Transverse colon (tissue), 3 donors: Measurements from ENCODE around the gene TUBB1.

ENCODE experiments used
- CTCF ChIP-seq, 5 experiments: fragments of 200-600 bp in 3 of 5; fragments of 450-650 bp in 2 of 5; sonication (generic) in 3 of 5; IDR thresholded peaks; 1 replicate in 2 of 5; 2 replicates in 3 of 5; pipeline ENCODE4 v1.5.1; 2016 to 2017; ENCODE audit warnings: antibody characterized with exemption in 5 of 5, inconsistent platforms in 3 of 5, mild to moderate bottlenecking in 2 of 5, moderate library complexity in 1 of 5
- POLR2A ChIP-seq: fragments of 450-650 bp; IDR thresholded peaks from one replicate; pipeline ENCODE4 v1.6.1; 2016; ENCODE audit warnings: antibody characterized with exemption, mild to moderate bottlenecking, moderate library complexity

- TF ChIP-seq CTCF (IDR thresholded peaks at IDR 0.05), result no peak
- TF ChIP-seq POLR2A, result no peak
Observed at GRCh38 chr20:58981628-58982364, 37.4 kb upstream of the TUBB1 start.
